IMR-90 (cell line): ENCODE measurements around the gene ADAM33.

Experiments
- BHLHE40 ChIP-seq: fragments of 150-350 bp; IDR thresholded peaks from 2 replicates; pipeline ENCODE4 v1.6.1; 2016; ENCODE audit warnings: mild to moderate bottlenecking, low read depth, low read length
- CTCF ChIP-seq: conservative IDR thresholded peaks from 2 replicates; pipeline ENCODE4 v1.5.1; 2012; ENCODE audit warnings: mild to moderate bottlenecking, low read depth, low read length, improper control_type of control experiment
- FOS ChIP-seq: fragments of 150-350 bp; IDR thresholded peaks from 2 replicates; pipeline ENCODE4 v1.6.1; 2016; ENCODE audit warnings: low read depth, low read length
- MXI1 ChIP-seq: IDR thresholded peaks from 2 replicates; pipeline ENCODE4 v1.6.1; 2012; ENCODE audit warnings: low read depth, mild to moderate bottlenecking, low read length, moderate library complexity, borderline replicate concordance
- POLR2A ChIP-seq: IDR thresholded peaks from 2 replicates; pipeline ENCODE4 v1.6.1; 2012; ENCODE audit warnings: mild to moderate bottlenecking, low read depth, low read length
- RAD21 ChIP-seq: IDR thresholded peaks from 2 replicates; pipeline ENCODE4 v1.6.1; 2012; ENCODE audit warnings: low read length, improper control_type of control experiment
- RFX5 ChIP-seq: IDR thresholded peaks from 2 replicates; pipeline ENCODE4 v1.8.0; 2012; ENCODE audit warnings: low read depth, mild to moderate bottlenecking, low read length, moderate library complexity

DNA sequence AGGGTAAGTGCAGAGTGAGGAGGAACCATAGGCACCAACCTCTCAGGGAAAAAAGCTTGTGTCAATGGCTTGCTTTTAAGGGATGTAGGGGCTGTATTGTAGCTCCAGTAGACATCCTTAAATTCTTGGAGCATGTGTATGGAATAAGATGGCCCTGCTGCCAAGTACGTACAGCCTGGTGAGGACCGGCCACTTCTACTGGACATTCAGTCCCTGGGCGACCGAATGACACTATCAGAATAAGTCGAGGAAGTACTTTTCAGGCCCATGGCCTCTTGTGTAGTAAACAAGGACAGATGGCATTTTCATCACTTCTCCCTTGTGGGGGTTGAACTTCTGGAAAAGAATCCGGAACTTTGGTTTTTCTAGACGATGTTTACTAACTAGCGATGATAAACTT, 51.4 kb downstream of the ADAM33 start:
- TF ChIP-seq CTCF (no peak), BHLHE40 (no peak), RFX5 (no peak), MXI1 (no peak), FOS (no peak), POLR2A (no peak), RAD21 (no peak)
